ENCODE results near the gene DYNC1LI1. TPM values are rescaled to one million over a fixed set of nuclear protein-coding genes. Genes with fewer than 3 reads are reported as not detected.
A peak's percentile ranks its signal among the peaks of the same experiment; 100 is the strongest.

The DYNC1LI1 gene
- polyA plus RNA-seq, 1 of the 3 experiments (the other 2 are of a cell fraction): 15.4 TPM

GRCh38 chr3:32511005-32511404 lies 59.7 kb downstream of the DYNC1LI1 start:
- Histone ChIP-seq H3K79me2 (ENCODE audit: insufficient read depth) (no peaks in the 10 kb centered on the region), H4K20me1 (ENCODE audit: insufficient read depth) (no peaks in the 10 kb centered on the region), H3K9me3 (no peaks in the 10 kb centered on the region), H3K27ac (ENCODE audit: low read depth in 2 of 2, low read length in 1 of 2) (no peak overlapping the region), H3K4me3 (ENCODE audit: low read depth in 2 of 2, low read length in 1 of 2) (no peak overlapping the region), H3K9ac (no peak overlapping the region), H3K4me2 (no peak overlapping the region), H2AFZ (ENCODE audit: low read depth) (no peak overlapping the region), H3K36me3 (replicated peaks in 1 of 2; ENCODE audit: control insufficient read depth in 1 of 2, insufficient read depth in 2 of 2, low read length in 1 of 2) (no peaks in the 10 kb centered on the region), H3K4me1 (ENCODE audit: control insufficient read depth in 1 of 2, insufficient read depth in 2 of 2, low read depth in 1 of 2, low read length in 1 of 2) (no peaks in the 10 kb centered on the region), H3F3A (replicated peaks; ENCODE audit: insufficient read depth) (peaks cover 3% of the 10 kb centered on the region), H3K9me2 (no peaks in the 10 kb centered on the region), H3K27me3 (ENCODE audit: insufficient read depth) (no peaks in the 10 kb centered on the region)
- DNase-seq: no peak
- TF ChIP-seq FOXM1 (IDR thresholded peaks at IDR 0.05; ENCODE audit: low read depth): no peak
- WGBS (ENCODE audit: low lambda C conversion rate): 86% methylated on average over 2 of the region's 2 CpGs
- ChIA-PET POLR2A (no interaction called here), CTCF (interaction anchor here (1.1 to 8.4 kb wide), 8 partner anchors 13 to 216 kb away, joined by 3 to 114 read pairs (median 6); no protein-coding TSS in a partner anchor)

- POLR2A ChIA-PET: interaction anchor here (0.5 kb wide), 1 partner anchor 9 kb away, joined by 4 read pairs; no protein-coding TSS in a partner anchor
- Histone ChIP-seq H3K9me3 (no peaks in the 10 kb centered on the region), H3K27ac (ENCODE audit: low read depth in 2 of 2, low read length in 1 of 2) (no peak overlapping the region), H3K4me1 (ENCODE audit: control insufficient read depth in 1 of 2, insufficient read depth in 2 of 2, low read depth in 1 of 2, low read length in 1 of 2) (no peaks in the 10 kb centered on the region; a peak in 1 of 4 replicates), H3F3A (replicated peaks; ENCODE audit: insufficient read depth) (peaks cover 3% of the 10 kb centered on the region), H3K4me2 (no peak overlapping the region), H3K4me3 (ENCODE audit: low read depth in 2 of 2, low read length in 1 of 2) (no peak overlapping the region; a peak in 1 of 4 replicates), H3K9me2 (no peaks in the 10 kb centered on the region), H3K9ac (no peak overlapping the region), H4K20me1 (ENCODE audit: insufficient read depth) (no peaks in the 10 kb centered on the region), H2AFZ (ENCODE audit: low read depth) (no peak overlapping the region), H3K27me3 (ENCODE audit: insufficient read depth) (no peaks in the 10 kb centered on the region), H3K36me3 (replicated peaks in 1 of 2; ENCODE audit: control insufficient read depth in 1 of 2, insufficient read depth in 2 of 2, low read length in 1 of 2) (no peaks in the 10 kb centered on the region), H3K79me2 (ENCODE audit: insufficient read depth) (no peaks in the 10 kb centered on the region)
- CTCF ChIA-PET: interaction anchor here (0.6 to 8.4 kb wide), 28 partner anchors 9 to 305 kb away, joined by 3 to 114 read pairs (median 4); no protein-coding TSS in a partner anchor
- 32% methylated on average over 3 of the region's 3 CpGs for WGBS (ENCODE audit: low lambda C conversion rate)
- DNase-seq: peak; percentile 71
- TF ChIP-seq MEF2A (IDR thresholded peaks at IDR 0.05; ENCODE audit: borderline replicate concordance, low read depth) (no peak), EZH2phosphoT487 (IDR thresholded peaks at IDR 0.05; ENCODE audit: borderline replicate concordance, low read depth) (no peak), IRF3 (IDR thresholded peaks at IDR 0.05; ENCODE audit: low read depth, low read length) (no peak), FOXJ3 (CRISPR knock-in tag; IDR thresholded peaks at IDR 0.05) (no peak), GABPA (IDR thresholded peaks at IDR 0.05; ENCODE audit: low read depth) (no peak), SIN3A (IDR thresholded peaks at IDR 0.05; ENCODE audit: borderline replicate concordance, low read depth, low read length) (no peak), TCF12 (IDR thresholded peaks at IDR 0.05) (no peak), PBX3 (IDR thresholded peaks at IDR 0.05) (no peak), FOXM1 (IDR thresholded peaks at IDR 0.05; ENCODE audit: low read depth) (no peak), MXI1 (IDR thresholded peaks at IDR 0.05; ENCODE audit: low read depth, low read length) (no peak), CTCF (IDR thresholded peaks at IDR 0.05) (peak; percentile 82), RAD21 (IDR thresholded peaks at IDR 0.05; ENCODE audit: low read length) (peak; percentile 97), YY1 (IDR thresholded peaks at IDR 0.05; ENCODE audit: low read depth) (no peak), ELF1 (IDR thresholded peaks at IDR 0.05) (no peak), USF1 (IDR thresholded peaks at IDR 0.05; ENCODE audit: borderline replicate concordance, low read depth) (no peak), SMC3 (IDR thresholded peaks at IDR 0.05; ENCODE audit: low read depth, low read length) (peak; percentile 95), MAX (IDR thresholded peaks at IDR 0.05; ENCODE audit: low read depth) (no peak), RCOR1 (IDR thresholded peaks at IDR 0.05; ENCODE audit: low read length) (no peak), NFIC (IDR thresholded peaks at IDR 0.05; ENCODE audit: borderline replicate concordance) (no peak), RFX5 (IDR thresholded peaks at IDR 0.05; ENCODE audit: low read length) (no peak), ZBTB33 (IDR thresholded peaks at IDR 0.05; ENCODE audit: borderline replicate concordance, low read depth) (no peak)
Measured at GRCh38 chr3:32510075-32510724, 60.5 kb downstream of the DYNC1LI1 start.

Data from SK-N-SH (cell line).